ENCODE measurements around the gene PTPRM. TPM values are rescaled to one million over a fixed set of nuclear protein-coding genes. Genes with fewer than 3 reads are reported as not detected.

Gene PTPRM
- total RNA-seq, 1 donor from 2014 or later, result 13.9 TPM

GRCh38 chr18:8374676-8375075, 807.6 kb downstream of the PTPRM start:
- Histone ChIP-seq H3K9me3 (ENCODE audit: low read depth) (no peaks in the 10 kb centered on the region), H3K27ac (no peak overlapping the region), H4K20me1 (ENCODE audit: low read depth) (no peaks in the 10 kb centered on the region), H3K4me3 (no peak overlapping the region), H3F3A (ENCODE audit: low read depth) (no peaks in the 10 kb centered on the region), H3K4me2 (no peak overlapping the region), H2AFZ (replicated peaks) (no peak overlapping the region), H3K4me1 (no peaks in the 10 kb centered on the region), H3K79me2 (ENCODE audit: low read depth) (no peaks in the 10 kb centered on the region), H3K27me3 (no peaks in the 10 kb centered on the region), H3K9ac (no peak overlapping the region), H3K36me3 (no peaks in the 10 kb centered on the region)
- H3K4me1 Mint-ChIP-seq, result peaks cover 3% of the 10 kb centered on the region
- H3K4me3 Mint-ChIP-seq, result no peak overlapping the region
- no peak for DNase-seq (ENCODE audit: low spot score)
- H3K9me3 Mint-ChIP-seq, result no peaks in the 10 kb centered on the region
- TF ChIP-seq EZH2phosphoT487 (IDR thresholded peaks at IDR 0.05), result no peak
- no peak for TF ChIP-seq EZH2 (IDR thresholded peaks at IDR 0.05)
- no peak for TF ChIP-seq CTCF (IDR thresholded peaks at IDR 0.05)
- H3K27ac Mint-ChIP-seq, result no peak overlapping the region
- peaks cover 5% of the 10 kb centered on the region for H3K27me3 Mint-ChIP-seq (ENCODE audit: insufficient read depth, low read depth)
- peaks cover 3% of the 10 kb centered on the region for H3K36me3 Mint-ChIP-seq

GRCh38 chr18:8375249-8375648, 808.1 kb downstream of the PTPRM start:
- Histone ChIP-seq H3K9me3 (ENCODE audit: low read depth) (no peaks in the 10 kb centered on the region), H3K27me3 (no peaks in the 10 kb centered on the region), H3K4me1 (no peaks in the 10 kb centered on the region), H3K4me3 (no peak overlapping the region), H2AFZ (replicated peaks) (no peak overlapping the region), H3F3A (ENCODE audit: low read depth) (no peaks in the 10 kb centered on the region), H3K27ac (no peak overlapping the region), H4K20me1 (ENCODE audit: low read depth) (no peaks in the 10 kb centered on the region), H3K4me2 (no peak overlapping the region), H3K9ac (no peak overlapping the region), H3K36me3 (no peaks in the 10 kb centered on the region), H3K79me2 (ENCODE audit: low read depth) (no peaks in the 10 kb centered on the region)
- Mint-ChIP-seq H3K27me3 (ENCODE audit: insufficient read depth, low read depth) (peaks cover 5% of the 10 kb centered on the region), H3K4me3 (no peak overlapping the region), H3K4me1 (peaks cover 3% of the 10 kb centered on the region), H3K27ac (no peak overlapping the region), H3K9me3 (no peaks in the 10 kb centered on the region), H3K36me3 (peaks cover 3% of the 10 kb centered on the region)
- no peak for DNase-seq (ENCODE audit: low spot score)
- TF ChIP-seq CTCF (IDR thresholded peaks at IDR 0.05), result no peak
- no peak for TF ChIP-seq EZH2phosphoT487 (IDR thresholded peaks at IDR 0.05)
- no peak for TF ChIP-seq EZH2 (IDR thresholded peaks at IDR 0.05)

GRCh38 chr18:8376113-8376512, 809.0 kb downstream of the PTPRM start:
- Mint-ChIP-seq H3K4me3 (no peak overlapping the region), H3K27me3 (ENCODE audit: insufficient read depth, low read depth) (peaks cover 5% of the 10 kb centered on the region), H3K9me3 (no peaks in the 10 kb centered on the region), H3K36me3 (peaks cover 3% of the 10 kb centered on the region), H3K27ac (no peak overlapping the region), H3K4me1 (peaks cover 3% of the 10 kb centered on the region)
- DNase-seq (ENCODE audit: low spot score), result no peak
- H3F3A ChIP-seq (ENCODE audit: low read depth), result no peaks in the 10 kb centered on the region
- H3K9ac ChIP-seq, result no peak overlapping the region
- H3K9me3 ChIP-seq (ENCODE audit: low read depth), result no peaks in the 10 kb centered on the region
- H3K27me3 ChIP-seq, result no peaks in the 10 kb centered on the region
- no peaks in the 10 kb centered on the region for H3K36me3 ChIP-seq
- H3K4me3 ChIP-seq, result no peak overlapping the region
- H3K79me2 ChIP-seq (ENCODE audit: low read depth), result no peaks in the 10 kb centered on the region
- no peak overlapping the region for H2AFZ ChIP-seq (replicated peaks)
- peaks cover 1% of the 10 kb centered on the region for H3K4me1 ChIP-seq
- no peak for TF ChIP-seq EZH2phosphoT487 (IDR thresholded peaks at IDR 0.05)
- no peak for TF ChIP-seq EZH2 (IDR thresholded peaks at IDR 0.05)
- no peak for TF ChIP-seq CTCF (IDR thresholded peaks at IDR 0.05)
- no peak overlapping the region for H3K4me2 ChIP-seq
- no peaks in the 10 kb centered on the region for H4K20me1 ChIP-seq (ENCODE audit: low read depth)
- H3K27ac ChIP-seq, result no peak overlapping the region

All from neural progenitor cell (in vitro differentiated cells).